ENCODE results near the gene PIR.

The PIR gene

DNA sequence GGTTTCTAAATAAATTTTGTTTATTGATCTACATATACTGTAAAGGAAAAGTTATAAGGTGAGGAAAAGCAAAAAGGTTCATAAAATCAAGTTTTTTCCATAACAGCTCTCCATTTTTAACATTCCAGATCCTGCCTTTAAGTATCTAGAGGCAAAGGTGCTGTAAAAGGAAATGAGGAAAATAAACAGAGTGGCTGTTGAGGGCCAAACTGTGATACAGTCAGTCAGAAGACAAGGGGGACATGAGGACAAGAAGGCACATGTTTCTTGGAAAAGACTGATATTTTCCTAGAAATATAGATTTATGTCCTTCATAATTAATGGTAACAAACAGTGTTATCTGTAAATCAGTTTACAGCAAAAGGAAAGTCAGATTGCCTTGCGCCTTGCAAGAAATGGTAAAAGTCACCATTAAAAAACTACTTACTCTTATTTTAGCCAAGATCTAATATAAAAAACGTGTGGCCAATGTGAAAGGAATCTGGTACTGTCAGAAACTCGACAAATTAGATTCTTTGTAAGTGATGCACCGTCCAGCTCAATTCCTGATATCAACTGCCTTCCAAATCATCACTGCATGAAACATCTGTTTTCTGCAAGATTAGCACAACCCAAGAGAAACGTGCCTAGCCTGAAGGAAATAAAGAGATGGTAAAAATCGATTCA lies 75.0 kb downstream of the PIR start:
- peak; percentile 22 for DNase-seq (ENCODE audit: low read depth)

DNA sequence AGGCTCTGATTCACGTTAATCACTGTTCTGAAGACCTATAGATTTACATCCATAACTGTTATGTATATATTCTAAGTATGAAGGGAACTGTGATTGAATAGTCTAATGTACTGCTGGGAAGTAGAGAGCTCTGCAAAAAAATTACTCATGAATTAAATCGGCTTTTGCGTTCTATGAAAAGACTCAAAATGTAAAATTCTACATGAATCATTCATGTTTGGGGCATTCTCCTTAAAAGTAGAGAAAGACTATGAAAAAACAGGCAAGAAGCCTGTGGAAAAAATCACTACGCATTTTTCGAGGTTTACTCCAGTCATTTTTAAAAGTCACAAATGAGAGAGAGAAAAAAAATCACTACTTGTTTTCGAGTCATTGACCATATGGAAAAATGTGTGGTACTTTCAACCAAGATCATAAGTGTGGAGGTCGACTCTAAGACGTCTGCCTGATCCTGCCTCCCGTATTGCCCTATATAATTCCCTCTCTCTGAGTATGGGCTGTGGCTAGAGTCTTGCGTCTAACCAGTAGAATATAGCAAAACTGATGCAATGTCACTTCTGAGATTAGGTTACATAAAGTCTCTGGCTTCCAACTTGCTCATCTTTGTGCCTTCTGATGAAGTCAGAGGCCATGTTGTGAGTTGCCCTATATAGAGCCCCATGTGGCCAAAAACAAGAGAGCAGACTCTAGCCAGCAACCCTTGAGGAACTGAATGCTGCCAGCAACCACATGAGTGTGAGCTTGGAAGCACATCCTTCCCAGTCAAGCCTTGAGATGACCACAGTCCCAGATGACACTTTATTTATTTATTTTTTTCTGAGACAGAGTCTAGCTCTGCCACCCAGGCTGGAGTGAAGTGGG lies 76.8 kb downstream of the PIR start:
- DNase-seq (ENCODE audit: low read depth), result no peak

DNA sequence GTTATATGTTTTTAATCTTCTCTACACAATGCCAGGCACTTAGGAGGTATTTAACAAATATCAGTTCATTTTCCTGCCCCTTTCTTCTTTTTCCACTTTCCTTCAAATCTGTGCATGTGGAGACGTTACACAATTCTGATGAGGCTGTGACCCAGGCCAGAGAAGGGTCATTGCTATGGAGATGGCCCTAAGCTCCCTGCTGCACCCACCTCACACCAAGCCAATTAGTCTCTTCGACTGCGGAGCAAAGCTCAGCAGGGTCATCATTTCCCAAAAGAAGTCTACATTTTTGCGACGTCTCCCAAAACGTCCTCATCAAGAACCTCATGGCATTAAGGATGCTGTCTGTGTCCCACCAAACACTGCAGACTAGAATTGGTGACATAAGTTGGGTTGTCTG lies 80.0 kb downstream of the PIR start:
- DNase-seq (ENCODE audit: low read depth), result no peak

DNA sequence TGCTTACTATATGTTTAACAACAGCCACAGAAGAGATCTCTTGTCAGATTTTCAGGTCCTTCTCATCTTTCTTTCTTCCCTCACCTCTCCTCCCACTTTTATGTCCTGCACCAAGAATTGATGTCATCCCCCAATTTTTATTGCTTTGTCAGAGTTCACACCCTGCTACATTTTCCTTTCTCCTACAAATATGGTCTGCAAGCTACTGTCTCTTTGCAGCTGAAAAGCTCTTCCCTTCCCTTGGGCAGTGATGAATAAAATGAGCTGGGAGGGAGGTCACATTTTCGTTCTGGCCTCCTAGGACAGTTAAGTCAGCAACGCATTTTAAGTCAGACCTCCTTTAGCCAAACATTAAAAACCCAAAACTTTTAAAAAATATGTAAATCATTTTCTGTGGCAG lies 82.2 kb downstream of the PIR start:
- no peak for DNase-seq (ENCODE audit: low read depth)

DNA sequence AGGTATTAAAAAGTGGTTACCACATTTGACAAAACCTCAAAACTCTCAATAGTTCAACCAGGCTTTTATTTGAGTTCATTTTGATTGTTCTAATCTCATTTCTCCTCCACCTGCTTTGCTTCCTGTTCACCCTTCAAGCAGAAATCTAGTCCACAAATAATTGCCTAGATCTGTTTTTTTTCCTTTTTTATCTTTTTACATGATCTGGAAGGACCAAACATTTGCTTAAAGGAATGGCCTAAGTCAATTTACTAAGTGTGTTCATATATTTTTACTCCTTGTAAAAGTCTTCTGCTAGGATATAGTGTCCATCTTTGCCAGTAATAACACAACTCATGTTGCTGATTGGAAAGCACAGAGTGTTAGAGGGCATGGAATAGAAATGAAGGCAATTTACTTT lies 82.7 kb downstream of the PIR start:
- DNase-seq (ENCODE audit: low read depth), result no peak

DNA sequence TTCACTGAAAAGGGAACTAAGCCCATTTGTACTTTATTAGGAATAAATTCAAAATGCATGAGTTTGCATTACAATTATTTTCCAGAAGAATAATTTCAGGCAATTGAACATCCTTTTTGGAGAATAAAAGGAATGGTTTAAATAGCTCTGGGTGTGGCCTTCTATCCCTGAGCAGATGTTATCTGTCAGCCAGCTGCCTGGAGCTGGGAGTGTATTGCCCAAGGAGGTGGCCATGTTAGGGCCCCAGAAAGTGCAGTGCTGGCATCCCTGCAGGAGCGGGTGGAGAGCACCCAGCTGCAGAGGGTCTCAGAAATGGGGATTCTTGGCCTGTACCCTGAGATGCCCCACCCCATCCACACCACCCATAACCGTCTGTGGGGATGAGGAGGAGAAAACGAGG lies 87.3 kb downstream of the PIR start:
- no peak for DNase-seq (ENCODE audit: low read depth)

DNA sequence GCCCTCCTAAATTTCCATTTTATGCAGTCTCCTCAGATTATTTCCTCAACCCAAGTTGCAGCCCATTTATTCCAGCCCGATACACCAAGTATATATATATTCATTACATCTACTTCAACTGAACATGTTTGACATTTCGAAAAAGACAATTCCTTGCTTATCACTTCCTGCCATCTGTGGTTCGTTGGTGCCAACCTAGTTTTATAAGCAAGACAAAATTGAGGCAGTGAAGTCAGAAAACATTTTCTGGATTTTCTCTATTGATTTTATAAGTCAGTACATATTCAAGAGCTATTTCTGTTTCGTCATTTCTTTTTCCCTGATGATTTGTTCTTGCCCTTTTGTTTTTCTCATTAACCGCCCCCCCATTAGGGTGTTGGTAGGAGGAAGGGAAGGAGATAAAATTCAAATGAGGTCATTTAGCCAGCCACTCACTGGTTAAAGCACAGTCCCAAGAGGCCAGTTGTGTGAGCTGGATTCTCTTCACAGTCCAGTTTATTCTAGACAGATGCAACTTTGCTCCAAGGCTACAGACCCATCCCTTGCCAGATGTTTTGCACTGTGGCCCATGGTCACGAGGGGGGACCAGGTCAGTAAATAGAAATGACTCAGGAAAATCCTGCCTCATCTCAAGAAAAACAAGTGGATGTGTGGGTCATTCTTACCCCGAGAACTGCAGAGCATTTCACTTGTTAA lies 88.6 kb downstream of the PIR start:
- DNase-seq (ENCODE audit: low read depth), result peak; percentile 18

DNA sequence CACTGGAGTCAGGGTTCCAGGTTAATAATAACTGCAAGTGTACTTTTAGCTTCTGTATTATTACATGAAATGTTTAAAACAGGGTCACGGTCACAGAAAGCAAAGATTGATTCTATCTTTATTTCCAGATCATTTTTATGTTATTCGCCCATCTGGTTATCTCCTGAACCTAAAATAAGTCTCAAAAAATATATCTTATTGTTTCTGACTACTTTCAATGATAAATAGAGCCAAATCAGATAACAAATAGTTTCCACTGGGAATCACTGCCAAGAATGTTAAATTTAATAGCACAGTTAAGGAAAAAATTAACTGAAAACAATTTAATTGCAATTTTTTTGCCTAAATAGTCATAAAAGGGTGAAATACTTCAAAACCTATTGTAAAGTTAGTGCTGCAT lies 91.8 kb downstream of the PIR start:
- no peak for DNase-seq (ENCODE audit: low read depth)

DNA sequence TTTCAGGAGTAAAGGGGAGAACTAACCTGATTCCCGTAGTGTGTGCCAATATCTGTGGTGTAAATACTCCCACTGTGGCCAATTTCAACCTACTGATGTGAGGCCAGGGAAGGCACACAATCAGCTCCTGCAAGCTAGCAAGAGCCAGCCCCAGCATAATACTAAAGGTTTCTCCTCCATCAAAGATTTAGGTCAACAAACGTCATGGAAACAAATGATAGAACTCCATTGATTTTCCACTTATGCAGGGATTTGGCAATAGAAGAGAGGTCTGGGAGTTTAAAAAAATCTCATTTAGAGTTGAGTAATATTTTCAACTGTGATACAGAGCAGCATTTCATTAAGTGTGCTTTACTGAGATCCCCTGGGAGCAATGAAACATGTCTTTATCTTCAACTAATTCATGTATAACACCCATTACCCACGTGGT lies 93.2 kb downstream of the PIR start:
- DNase-seq (ENCODE audit: low read depth), result no peak

DNA sequence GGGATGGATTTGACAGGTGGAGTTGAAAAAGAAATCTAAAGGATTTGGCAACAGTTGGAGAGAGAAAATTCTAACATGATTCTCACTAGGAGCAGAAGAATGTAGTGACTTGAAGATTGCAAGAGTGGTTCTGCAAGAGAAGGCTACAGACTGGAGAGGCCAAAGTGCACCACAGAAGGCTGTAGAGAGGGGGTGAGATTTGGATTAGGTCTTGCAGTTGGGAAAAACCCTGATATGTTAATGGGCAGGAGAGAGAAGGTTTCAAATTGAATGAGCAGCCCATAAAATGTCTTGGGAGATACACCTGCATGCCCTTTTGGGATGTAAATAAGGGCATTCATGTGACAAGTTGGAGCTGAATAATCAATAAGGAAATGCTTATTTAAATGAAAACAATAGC lies 94.3 kb downstream of the PIR start:
- DNase-seq (ENCODE audit: low read depth), result no peak

DNA sequence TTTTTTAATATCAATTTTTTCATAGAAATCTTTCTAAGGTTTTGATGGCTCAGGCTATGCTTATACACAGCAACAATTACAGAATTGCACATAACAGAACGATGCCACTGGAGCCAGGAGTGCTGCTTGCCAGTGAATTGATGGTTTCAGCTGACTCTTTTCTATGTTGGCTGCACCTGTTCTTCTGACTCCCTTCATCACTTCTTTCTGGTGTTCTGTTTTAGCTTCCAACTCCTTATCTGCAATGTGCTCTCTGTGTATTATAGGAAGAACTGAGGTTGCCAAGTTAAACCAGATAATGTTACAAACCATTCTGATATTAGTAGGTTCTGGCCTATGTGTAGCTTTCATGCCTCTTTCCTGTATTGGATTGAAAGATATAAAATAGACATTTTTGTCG lies 97.3 kb downstream of the PIR start:
- no peak for DNase-seq (ENCODE audit: low read depth)

DNA sequence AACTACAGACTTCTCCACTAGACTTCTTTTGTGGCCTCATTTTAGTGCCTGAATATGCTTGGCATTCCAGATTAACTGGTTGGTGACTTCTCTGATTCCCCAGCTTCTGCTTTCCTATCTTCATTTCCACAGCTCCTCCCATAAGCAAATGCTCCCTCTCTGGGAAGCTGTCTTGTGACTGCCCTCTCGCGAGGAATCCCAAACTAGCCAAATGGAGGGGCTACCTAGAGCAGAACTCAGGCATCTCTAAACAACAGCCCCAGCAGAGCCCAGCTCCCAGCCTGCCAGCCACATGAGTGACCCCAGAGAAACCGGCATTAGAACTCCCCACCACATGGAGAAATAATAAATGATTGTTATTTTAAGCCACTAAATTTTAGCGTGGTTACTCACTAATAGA lies 101.3 kb downstream of the PIR start:
- DNase-seq (ENCODE audit: low read depth), result no peak

DNA sequence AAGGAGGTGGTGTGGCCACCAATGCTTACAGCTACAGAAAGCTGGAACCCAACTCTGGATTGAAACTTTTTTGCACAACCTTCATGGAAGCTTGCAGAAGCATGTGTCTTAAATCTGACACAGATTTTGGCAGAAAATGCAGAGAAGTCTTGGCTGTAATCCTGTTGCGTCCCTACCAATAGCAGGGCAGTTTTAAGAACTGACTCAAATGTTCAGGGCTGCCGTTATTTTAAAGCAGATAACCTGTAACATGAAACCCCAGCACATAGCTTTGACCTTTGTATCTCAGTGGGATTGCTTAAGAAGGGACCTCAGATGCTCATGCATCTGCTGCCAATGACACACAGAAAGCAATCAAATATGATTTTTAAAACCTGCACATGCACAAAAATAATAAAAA lies 108.8 kb downstream of the PIR start, which contains the start of gene VEGFD:
VEGFD (minus strand) TSS at position 110 of the 400 bp plus-strand sequence. CDS start 467 bp downstream, outside the sequence.
- DNase-seq (ENCODE audit: low read depth), result peak; percentile 82

DNA sequence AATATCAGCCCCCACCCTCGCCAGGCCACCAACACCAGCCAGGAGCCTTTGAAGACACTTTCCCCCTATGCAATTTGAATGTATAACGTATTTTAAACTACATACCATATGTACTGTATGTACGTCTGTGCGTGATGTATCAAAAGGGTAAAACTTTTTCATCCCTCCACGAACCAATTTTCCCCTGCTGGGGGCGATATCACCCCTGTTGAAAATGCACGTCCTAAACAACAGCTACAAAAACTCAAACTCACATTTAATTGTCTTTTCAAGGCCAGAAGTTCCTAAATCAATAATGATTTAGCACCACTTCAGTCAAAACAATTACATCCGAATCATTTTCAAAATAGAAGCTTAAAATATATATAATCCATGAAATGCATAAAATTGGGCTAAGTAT lies 110.3 kb downstream of the PIR start:
- no peak for DNase-seq (ENCODE audit: low read depth)

DNA sequence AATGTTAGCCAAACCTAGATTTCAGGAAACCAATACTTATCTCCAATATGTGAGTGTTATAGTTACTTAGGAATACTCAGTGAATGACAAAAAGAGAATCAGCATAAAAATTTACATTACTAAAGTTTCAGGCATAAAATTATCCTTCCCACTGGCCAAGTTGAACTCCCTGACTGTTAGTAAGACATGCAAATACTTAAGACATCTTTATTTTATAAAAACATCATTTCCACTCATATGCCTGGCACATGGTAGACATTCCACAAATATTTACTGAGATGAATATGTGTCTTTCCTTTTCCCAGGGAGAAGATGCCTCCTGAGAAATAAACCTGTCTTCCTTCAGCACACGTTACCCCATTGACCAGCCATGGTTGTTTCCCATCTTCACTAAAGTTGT lies 116.2 kb downstream of the PIR start:
- DNase-seq (ENCODE audit: low read depth), result no peak

DNA sequence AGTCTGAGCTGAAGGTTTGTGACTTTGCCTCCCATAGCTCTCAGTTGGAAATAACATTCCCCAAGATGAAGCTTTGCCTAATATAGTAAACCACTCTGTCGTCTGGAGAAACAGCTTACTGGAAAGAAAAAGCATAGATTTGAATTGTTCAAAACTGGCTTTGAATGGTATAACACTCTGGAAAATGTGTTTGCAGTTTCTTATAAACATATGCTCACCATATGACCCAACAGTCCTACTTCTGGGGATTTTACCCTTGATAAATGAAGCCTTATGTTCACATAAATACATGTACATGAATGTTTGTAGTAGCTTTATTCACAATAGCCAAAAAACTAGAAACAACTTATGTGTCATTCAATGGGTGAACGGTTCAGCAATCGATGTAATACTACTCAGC lies 119.2 kb downstream of the PIR start:
- DNase-seq (ENCODE audit: low read depth), result no peak

DNA sequence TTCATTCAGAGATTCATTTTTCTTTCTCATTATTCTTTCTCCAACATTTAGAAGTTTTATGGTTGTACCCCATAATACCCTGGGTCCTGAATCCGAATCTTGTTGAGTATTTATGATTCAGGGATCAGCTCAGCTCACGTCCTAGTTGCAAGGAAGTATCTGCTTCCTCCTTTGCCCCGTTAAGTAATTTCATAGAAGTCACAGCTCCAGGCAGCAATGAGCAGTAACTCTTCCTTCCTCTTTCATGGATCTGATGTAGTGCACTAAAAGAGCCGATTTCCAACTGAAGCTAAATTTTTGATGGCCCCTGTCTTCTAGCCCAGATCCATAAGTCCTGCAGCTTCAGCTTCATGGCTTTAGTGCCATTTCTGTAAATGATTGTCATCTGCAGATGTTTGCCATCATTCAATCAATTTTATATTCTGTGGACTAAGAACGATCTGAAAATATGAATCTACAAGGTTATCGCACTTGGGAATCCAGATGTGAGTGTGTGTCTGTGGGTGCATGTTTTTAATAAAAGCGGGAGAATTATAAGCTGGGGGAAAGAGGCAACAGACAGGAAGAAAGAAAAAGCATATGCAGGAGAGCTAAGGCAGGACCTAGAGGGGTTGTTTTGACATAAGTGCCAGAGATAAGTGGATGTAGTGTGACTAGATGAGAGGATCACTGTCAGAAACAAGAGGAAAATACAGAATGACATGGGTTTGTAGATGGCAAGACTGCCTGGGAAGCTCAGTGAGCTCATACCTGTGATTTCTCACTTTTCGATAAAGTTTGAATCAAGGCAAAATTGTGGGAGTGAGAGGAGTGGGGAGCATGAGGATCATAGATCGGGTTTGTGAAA lies 126.4 kb downstream of the PIR start:
- no peak for DNase-seq (ENCODE audit: low read depth)

DNA sequence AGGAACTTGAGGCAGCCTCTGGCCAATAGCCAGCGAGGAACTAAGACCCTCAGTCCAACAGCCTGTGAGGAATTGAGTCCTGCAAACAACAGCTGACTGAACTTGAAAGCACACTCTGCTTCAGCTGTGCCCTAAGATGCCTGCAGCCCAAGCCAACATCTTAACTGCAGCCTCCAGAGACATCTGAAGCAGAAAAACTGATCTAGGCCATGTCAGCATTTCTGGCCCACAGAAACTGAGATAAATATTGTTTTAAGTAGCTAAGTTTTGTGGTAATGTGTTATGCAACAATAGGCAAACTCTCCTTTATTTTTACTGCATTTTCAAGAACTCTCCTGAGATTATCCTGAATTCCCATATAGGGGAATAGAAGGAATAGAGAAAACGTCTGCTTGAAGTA lies 133.4 kb downstream of the PIR start:
- no peak for DNase-seq (ENCODE audit: low read depth)

DNA sequence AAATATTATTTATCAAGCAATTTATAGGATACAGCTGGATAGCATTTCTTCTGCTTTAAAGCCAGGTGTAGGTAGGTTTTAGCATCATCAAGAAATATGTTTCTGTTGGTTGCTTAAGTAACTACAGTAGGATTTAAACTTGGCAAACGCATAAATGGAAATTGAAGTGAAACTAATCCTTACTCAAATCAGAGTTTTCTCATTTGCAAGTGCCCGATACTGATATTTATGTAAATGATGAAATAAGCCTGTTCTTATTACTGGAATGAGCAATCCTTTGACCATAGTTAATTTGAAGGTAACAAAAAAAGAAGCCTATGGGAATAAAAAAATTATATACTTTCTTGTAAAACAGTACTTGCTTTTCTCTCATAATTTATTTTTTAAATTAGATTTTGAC lies 134.6 kb downstream of the PIR start:
- no peak for DNase-seq (ENCODE audit: low read depth)

DNA sequence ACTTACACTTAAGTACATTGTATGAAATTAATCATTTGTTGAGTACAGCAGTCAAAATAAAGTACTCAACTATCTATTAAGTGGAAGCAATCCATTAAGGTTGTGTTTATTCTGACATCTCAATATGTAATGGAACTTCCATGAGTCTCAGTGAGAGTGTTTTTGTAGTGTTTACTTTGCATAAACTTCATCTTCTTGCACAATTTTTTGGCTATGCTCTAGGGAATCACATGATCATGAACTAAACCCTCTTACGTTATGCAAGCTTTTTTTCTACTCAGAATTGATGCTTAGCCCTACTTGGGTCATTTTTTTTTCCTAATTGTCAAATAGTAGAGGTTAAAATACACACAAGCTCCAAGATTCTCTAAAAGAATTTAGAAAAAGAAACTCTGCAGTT lies 136.7 kb downstream of the PIR start:
- DNase-seq (ENCODE audit: low read depth), result peak; percentile 75

DNA sequence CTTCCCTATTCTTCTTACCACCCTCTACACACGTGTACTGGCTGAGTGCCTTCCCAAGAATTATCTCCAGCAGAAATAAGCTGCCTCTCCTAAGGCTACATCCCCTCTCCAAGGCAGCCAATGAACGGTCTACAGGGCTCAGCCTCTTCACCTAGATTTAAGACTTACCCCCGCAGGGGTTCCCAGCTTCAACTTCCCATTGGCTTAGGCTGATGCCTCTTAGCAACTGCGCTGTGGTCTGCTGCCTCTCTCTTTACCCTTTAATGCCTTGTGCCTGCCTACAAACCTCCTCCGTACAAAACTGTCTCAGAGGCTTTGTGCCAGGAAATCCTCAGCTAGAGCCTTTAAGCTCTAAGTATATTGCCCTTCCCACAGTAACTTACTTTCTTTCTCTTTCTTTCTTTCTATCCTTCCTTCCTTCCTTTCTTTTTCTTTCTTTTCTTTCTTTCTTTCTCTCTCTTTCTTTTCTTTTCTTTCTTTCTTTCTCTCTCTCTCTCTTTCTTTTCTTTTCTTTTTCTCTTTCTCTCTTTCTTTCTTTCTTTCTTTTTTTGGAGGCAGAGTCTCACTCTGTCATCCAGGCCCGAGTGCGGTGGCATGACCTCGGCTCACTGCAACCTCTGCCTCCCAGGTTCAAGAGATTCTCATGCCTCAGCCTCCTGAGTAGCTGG lies 142.7 kb downstream of the PIR start:
- DNase-seq (ENCODE audit: low read depth), result no peak

DNA sequence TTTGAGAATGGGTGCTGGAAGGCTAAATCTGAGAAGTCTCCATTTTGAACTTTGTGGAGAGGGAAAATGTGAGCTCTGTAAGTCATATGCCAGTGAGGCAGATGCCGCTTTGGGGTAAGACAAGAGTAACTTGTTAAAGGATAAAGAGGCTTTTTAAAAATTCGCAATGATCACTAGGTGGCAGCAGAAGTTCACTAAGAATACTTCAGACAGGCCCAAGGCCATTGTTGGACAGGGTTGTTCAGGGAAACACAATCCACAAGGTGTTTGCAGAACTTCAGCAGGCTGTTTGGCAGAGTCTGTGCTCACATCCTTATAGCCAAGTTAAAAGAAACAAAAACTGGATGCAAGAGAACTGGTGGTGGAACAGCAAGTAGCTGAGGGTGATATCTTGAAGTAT lies 144.1 kb downstream of the PIR start:
- DNase-seq (ENCODE audit: low read depth), result peak; percentile 71

Measured in iris pigment epithelial cell (primary cell).